ENCODE data around the gene JMJD7. TPM values are rescaled to one million over a fixed set of nuclear protein-coding genes. Genes with fewer than 3 reads are reported as not detected.

JMJD7 gene
- total RNA-seq, 1 experiment from 2014 or later = 11.7 TPM

DNA sequence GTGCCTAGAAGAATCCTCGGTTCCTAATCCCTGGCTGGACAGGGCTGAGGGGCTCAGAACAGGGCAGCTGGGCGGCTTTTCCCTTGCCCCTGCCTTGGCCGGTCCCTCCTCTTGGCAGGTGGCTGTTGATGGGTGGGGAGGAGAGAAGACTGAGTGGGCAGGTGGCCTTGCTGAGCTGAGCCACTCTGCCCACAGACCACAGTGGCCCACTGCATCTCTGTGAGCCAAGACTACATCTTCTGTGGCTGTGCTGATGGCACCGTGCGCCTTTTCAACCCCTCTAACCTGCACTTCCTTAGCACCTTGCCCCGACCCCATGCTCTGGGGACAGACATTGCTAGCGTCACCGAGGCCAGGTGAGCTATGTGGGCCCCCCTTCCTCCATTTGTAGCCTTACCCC lies 14.5 kb upstream of the JMJD7 start:
- H4K20me1 ChIP-seq (ENCODE audit: insufficient read depth) = no peaks in the 10 kb centered on the region
- no TSS peak for BruUV-seq (replicated peaks)
- no peak overlapping the region for H3K4me3 ChIP-seq
- no peaks in the 10 kb centered on the region for H3K27me3 ChIP-seq (ENCODE audit: insufficient read depth, low read depth)
- no peaks in the 10 kb centered on the region for H3F3A ChIP-seq (ENCODE audit: insufficient read depth, low read depth)
- H3K4me2 ChIP-seq = no peak overlapping the region
- H2AFZ ChIP-seq = no peak overlapping the region
- ChIA-PET POLR2A (ENCODE audit: unreplicated experiment) (no interaction called here), CTCF (interaction anchor here (0.6 to 1.0 kb wide), 2 partner anchors 107 to 271 kb away, joined by 3 to 6 read pairs; no protein-coding TSS in a partner anchor)
- no peak for TF ChIP-seq EZH2 (IDR thresholded peaks at IDR 0.05; ENCODE audit: low read depth)
- no peak for DNase-seq
- no peaks in the 10 kb centered on the region for H3K4me1 ChIP-seq (replicated peaks; ENCODE audit: insufficient read depth)
- no peak overlapping the region for H3K27ac ChIP-seq
- no peaks in the 10 kb centered on the region for H3K9me3 ChIP-seq (ENCODE audit: insufficient read depth, low read depth)
- H3K79me2 ChIP-seq (ENCODE audit: low read depth) = no peaks in the 10 kb centered on the region
- intact Hi-C loops (cut with micrococcal nuclease; ENCODE audit: unreplicated experiment) = loop anchor here (5.0 to 10.0 kb wide), 2 partner anchors 259 to 911 kb away; partner anchors contain the start of gene TYRO3
- no peaks in the 10 kb centered on the region for H3K36me3 ChIP-seq (ENCODE audit: low read depth)
- no peaks in the 10 kb centered on the region for H3K9me2 ChIP-seq (ENCODE audit: insufficient read depth)

DNA sequence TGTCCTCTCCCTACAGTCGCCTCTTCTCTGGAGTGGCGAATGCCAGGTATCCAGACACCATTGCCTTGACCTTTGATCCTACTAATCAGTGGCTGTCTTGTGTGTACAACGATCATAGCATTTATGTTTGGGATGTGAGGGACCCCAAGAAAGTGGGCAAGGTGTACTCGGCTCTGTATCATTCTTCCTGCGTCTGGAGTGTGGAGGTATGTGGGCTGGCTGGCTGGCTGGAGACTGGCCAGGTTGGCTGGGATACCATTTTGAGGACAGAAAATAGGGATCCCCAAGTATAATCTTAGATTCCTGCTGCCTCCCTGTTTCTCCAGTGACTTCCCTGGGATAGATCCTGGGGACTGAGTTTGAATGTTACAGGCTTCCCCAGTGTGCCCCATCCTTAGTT lies 13.4 kb upstream of the JMJD7 start:
- ChIA-PET POLR2A (ENCODE audit: unreplicated experiment) (no interaction called here), CTCF (no interaction called here)
- Histone ChIP-seq H4K20me1 (ENCODE audit: insufficient read depth) (no peaks in the 10 kb centered on the region), H3K4me2 (no peak overlapping the region), H3K4me3 (no peak overlapping the region), H3K27me3 (ENCODE audit: insufficient read depth, low read depth) (no peaks in the 10 kb centered on the region), H3K36me3 (ENCODE audit: low read depth) (no peaks in the 10 kb centered on the region), H3K9me2 (ENCODE audit: insufficient read depth) (no peaks in the 10 kb centered on the region), H3K9me3 (ENCODE audit: insufficient read depth, low read depth) (no peaks in the 10 kb centered on the region), H2AFZ (no peak overlapping the region), H3K27ac (no peak overlapping the region), H3K79me2 (ENCODE audit: low read depth) (no peaks in the 10 kb centered on the region), H3F3A (ENCODE audit: insufficient read depth, low read depth) (no peaks in the 10 kb centered on the region), H3K4me1 (replicated peaks; ENCODE audit: insufficient read depth) (no peaks in the 10 kb centered on the region)
- BruUV-seq (replicated peaks) = no TSS peak
- TF ChIP-seq, protein P1, sequence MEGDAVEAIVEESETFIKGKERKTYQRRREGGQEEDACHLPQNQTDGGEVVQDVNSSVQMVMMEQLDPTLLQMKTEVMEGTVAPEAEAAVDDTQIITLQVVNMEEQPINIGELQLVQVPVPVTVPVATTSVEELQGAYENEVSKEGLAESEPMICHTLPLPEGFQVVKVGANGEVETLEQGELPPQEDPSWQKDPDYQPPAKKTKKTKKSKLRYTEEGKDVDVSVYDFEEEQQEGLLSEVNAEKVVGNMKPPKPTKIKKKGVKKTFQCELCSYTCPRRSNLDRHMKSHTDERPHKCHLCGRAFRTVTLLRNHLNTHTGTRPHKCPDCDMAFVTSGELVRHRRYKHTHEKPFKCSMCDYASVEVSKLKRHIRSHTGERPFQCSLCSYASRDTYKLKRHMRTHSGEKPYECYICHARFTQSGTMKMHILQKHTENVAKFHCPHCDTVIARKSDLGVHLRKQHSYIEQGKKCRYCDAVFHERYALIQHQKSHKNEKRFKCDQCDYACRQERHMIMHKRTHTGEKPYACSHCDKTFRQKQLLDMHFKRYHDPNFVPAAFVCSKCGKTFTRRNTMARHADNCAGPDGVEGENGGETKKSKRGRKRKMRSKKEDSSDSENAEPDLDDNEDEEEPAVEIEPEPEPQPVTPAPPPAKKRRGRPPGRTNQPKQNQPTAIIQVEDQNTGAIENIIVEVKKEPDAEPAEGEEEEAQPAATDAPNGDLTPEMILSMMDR (conservative IDR thresholded peaks at IDR 0.05) = no peak
- TF ChIP-seq EZH2 (IDR thresholded peaks at IDR 0.05; ENCODE audit: low read depth) = no peak
- DNase-seq = no peak
- intact Hi-C loops (cut with micrococcal nuclease; ENCODE audit: unreplicated experiment) = loop anchor here (5.0 to 10.0 kb wide), 2 partner anchors 260 to 912 kb away; partner anchors contain the start of gene TYRO3

DNA sequence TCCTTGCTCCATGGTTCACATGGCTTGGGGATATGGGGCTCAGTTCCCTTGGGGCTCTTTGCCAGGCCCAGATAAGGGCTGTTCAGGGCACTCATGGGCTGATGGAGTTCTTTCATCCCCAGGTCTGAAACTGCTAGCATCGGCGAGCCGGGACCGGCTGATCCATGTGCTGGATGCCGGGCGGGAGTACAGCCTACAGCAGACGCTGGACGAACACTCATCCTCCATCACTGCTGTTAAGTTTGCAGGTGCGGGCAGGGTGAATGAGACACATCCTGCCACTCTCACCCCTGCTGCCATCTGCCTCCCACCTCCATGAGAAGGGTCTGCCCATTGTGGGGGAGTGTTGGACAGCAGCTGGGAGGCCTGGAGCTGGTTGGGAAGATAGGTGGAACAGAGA lies 11.1 kb upstream of the JMJD7 start:
- TF ChIP-seq EZH2 (IDR thresholded peaks at IDR 0.05; ENCODE audit: low read depth) = no peak
- TF ChIP-seq, protein P1 (conservative IDR thresholded peaks at IDR 0.05) = no peak
- no peaks in the 10 kb centered on the region for H3K4me1 ChIP-seq (replicated peaks; ENCODE audit: insufficient read depth)
- ChIA-PET POLR2A (ENCODE audit: unreplicated experiment) (interaction anchor here (0.7 kb wide), 1 partner anchor 1712 kb away, joined by 4 read pairs; no protein-coding TSS in a partner anchor), CTCF (no interaction called here)
- intact Hi-C loops (cut with micrococcal nuclease; ENCODE audit: unreplicated experiment) = loop anchor here (10.0 kb wide), 1 partner anchor 262 kb away; the partner anchor contains the start of gene TYRO3
- DNase-seq = no peak
- no peak overlapping the region for H3K27ac ChIP-seq
- H3K79me2 ChIP-seq (ENCODE audit: low read depth) = no peaks in the 10 kb centered on the region
- H4K20me1 ChIP-seq (ENCODE audit: insufficient read depth) = no peaks in the 10 kb centered on the region
- H3K9me3 ChIP-seq (ENCODE audit: insufficient read depth, low read depth) = no peaks in the 10 kb centered on the region
- no peak overlapping the region for H3K4me3 ChIP-seq
- no TSS peak for BruUV-seq (replicated peaks)
- no peaks in the 10 kb centered on the region for H3K9me2 ChIP-seq (ENCODE audit: insufficient read depth)
- H2AFZ ChIP-seq = no peak overlapping the region
- H3K4me2 ChIP-seq = no peak overlapping the region
- H3K36me3 ChIP-seq (ENCODE audit: low read depth) = no peaks in the 10 kb centered on the region
- H3F3A ChIP-seq (ENCODE audit: insufficient read depth, low read depth) = no peaks in the 10 kb centered on the region
- H3K27me3 ChIP-seq (ENCODE audit: insufficient read depth, low read depth) = no peaks in the 10 kb centered on the region

DNA sequence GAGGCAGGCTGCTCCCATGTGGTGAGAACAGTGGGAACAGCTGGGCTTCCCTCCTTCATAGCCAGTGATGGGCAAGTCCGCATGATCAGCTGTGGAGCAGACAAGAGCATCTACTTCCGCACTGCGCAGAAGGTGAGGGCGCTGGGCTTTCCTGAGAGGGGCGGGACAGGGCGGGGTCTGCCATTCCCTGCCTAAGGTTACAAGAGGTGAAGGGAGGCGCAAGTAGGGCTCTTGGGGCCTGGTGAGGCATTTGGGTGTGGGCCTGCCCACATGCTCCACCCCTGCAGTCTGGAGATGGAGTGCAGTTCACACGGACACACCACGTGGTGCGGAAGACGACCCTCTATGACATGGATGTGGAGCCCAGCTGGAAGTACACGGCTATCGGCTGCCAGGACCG lies 10.6 kb upstream of the JMJD7 start:
- no peak overlapping the region for H3K4me2 ChIP-seq
- no peaks in the 10 kb centered on the region for H3F3A ChIP-seq (ENCODE audit: insufficient read depth, low read depth)
- H3K4me3 ChIP-seq = no peak overlapping the region
- no peaks in the 10 kb centered on the region for H3K79me2 ChIP-seq (ENCODE audit: low read depth)
- no peaks in the 10 kb centered on the region for H4K20me1 ChIP-seq (ENCODE audit: insufficient read depth)
- no peaks in the 10 kb centered on the region for H3K9me2 ChIP-seq (ENCODE audit: insufficient read depth)
- no peak overlapping the region for H2AFZ ChIP-seq
- no peaks in the 10 kb centered on the region for H3K4me1 ChIP-seq (replicated peaks; ENCODE audit: insufficient read depth)
- no peak for DNase-seq
- ChIA-PET POLR2A (ENCODE audit: unreplicated experiment) (no interaction called here), CTCF (interaction anchor here (0.5 kb wide), 1 partner anchor 19 kb away, joined by 3 read pairs; no protein-coding TSS in a partner anchor)
- intact Hi-C loops (cut with micrococcal nuclease; ENCODE audit: unreplicated experiment) = loop anchor here (10.0 kb wide), 1 partner anchor 263 kb away; the partner anchor contains the start of gene TYRO3
- no peaks in the 10 kb centered on the region for H3K9me3 ChIP-seq (ENCODE audit: insufficient read depth, low read depth)
- H3K27me3 ChIP-seq (ENCODE audit: insufficient read depth, low read depth) = no peaks in the 10 kb centered on the region
- no TSS peak for BruUV-seq (replicated peaks)
- no peak for TF ChIP-seq EZH2 (IDR thresholded peaks at IDR 0.05; ENCODE audit: low read depth)
- TF ChIP-seq, protein P1 (conservative IDR thresholded peaks at IDR 0.05) = no peak
- no peaks in the 10 kb centered on the region for H3K36me3 ChIP-seq (ENCODE audit: low read depth)
- no peak overlapping the region for H3K27ac ChIP-seq
